CD4-positive, alpha-beta T cell treated with Interleukin-17A for 1 hour (primary cell): ENCODE measurements around the gene DEXI.

Source experiments
- DNase-seq: peaks from one replicate; pipeline ENCODE4 v3.0.0-alpha.2; 2020

DEXI gene

DNA sequence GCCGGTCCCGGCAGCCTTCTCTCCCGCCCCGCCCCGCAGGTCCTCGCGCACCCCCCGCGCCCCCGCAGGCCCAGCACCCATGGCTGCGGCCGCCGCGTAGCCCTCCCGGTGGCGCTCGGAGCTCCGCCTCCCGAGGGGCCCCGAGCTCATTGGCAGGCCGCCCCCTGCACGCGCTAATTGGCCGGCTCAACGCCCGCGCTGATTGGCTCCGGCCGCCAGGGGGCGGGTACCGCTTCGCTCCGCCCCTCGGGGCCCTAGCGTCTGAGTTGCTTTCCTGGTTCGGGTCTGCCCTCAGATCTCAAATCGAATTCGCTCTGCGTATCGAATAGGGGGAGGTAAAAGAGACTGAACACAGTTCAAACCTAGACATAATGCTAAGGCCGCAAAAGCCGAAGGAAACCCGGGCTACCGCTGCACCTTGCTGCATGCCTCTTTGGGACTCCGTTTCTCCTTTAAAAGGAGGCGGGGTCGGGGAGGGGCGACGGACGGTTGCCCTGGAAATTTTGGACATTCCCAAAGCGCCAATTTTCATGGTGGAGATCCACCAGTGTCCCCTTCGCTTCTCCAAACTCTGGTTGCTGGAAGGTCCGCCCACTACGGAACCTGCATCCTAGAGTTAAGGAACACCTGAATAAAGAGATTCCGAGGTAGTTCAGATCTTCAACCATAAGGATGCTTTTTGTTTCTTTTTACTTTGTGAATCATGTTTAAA is at the start of gene DEXI:
Gene DEXI (minus strand): TSS at position 117 of the 712 bp plus-strand sequence. CDS start 463 bp downstream, outside the sequence.
- DNase-seq, result peak; percentile 95

DNA sequence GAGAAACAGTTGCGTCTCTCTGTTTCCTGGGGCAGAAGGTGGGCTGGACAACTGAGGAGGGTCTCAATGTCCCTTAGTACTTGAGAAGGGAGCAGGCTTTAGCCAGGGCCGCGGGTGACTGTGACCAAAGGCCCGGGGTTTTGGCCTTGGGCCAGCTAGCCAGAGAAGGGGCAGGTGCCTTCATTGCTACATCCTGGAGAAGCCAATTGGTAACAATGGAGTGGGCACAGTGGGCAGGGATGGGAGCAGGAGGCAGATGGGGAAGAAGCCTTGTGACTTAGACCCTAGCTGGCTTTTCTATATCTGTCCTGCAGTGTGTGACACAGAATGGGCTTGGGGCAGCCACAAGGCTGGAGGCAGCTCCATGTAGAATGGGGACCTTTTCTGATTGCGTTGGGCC is 48.1 kb upstream of the DEXI start:
- DNase-seq, result no peak

- no peak for DNase-seq
These were observed 47.3 kb upstream of the DEXI start for GRCh38 chr16:10989559-10989958.

DNA sequence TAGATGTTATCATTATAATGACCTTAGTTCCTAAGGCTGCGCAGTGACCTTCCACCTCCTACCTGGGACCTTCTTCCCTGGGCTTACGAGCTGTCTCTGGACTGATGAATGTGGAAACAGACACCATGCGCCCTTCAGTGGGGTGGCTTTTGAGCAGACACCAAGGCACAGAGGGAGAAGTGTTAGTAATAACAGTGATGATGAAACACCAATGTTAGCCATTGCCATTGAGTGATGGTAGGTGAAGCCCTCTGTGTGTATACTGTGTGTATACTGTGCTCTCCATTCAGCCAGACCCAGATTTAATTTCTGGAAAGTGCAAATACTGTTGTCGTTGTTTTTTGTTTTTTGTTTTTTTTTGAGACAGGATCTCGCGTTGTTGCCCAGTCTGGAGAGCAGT is 46.6 kb upstream of the DEXI start:
- DNase-seq, result no peak

DNA sequence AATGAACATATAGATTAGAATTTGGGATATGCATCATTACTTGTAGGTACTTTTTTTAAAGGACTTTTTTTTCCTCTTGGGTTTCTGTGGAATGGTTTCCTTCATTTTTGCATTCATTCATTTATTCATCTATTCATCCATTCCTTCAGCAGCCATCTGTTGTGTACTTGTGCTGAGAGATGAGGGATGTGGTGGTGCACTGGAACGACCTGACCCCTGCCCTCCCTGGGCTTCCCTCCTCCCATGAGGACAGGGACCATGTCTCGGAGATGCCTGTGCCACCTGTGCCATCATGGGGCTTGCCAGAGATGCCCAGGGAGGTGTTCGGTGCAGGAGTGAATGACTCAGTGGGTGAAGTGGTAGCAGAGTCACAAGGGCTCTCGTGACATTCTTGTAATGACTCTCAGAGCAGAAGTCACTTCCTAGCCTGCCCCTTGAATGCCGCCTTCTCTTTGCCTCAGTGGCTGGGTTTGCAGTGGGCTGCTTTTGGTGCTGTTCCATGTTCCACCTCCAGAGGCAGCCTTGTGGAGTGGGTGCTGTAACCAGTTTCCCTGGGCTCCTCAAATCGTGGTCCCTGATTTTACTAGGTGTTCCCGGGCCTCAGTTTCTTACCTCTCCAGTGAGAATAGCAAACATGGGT is 46.0 kb upstream of the DEXI start:
- peak; percentile 29 for DNase-seq

DNA sequence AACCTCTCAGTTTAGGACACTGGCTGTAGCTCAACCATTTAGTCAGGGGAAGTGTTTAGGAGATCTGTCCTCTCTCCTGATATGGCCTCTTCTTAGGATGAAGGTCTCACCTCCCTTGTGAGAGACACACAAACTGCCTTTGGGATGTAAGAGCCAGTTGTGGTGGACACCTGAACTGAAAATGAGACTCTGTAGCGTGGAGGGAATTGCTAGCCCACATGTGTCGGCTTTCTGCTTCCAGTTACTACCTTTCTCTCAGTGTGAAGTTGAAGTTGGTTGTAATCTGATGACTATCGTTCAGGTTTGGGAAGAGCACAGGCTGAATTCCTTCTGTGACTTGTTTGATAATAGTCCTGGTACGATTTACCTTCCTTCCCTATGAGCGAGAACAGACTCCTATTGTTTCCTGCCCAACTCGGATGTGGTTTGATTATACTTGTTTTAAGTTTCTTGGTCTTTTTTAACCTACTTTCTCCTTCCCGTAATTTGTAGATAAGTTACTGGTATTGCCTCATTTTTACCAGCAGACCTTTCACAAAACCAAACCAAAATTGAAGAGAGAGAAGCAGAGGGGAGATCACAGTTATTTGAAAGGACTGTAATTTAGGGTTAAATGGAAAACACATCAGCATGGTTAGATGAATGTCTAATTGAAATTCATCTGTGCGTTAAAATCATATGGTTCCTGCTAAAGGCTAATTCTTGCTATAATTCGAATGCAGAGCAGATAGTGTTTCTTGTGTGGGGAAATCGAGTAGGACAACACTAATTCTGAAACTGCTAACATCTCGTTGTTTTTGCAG is 45.3 kb upstream of the DEXI start:
- peak; percentile 19 for DNase-seq

DNA sequence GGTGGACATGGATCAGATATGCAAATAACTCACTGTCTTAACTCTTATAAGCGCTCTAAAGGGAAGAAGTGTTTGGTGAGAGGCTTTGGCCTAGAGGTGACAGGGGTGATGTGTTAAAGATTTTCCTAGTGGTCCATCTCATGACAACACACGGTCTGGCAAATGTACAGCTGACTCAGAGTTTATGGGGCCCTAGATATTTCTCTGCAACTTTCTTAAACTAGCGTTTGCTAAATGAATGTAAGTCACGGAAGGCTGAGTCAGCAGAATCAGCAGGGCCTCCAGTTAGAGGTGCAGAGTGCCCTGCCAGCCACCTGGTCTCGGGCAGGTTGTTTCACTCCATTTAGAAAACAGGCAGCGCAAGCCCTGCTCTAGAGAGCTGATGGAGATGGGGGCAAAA is 42.2 kb upstream of the DEXI start:
- DNase-seq, result no peak

DNA sequence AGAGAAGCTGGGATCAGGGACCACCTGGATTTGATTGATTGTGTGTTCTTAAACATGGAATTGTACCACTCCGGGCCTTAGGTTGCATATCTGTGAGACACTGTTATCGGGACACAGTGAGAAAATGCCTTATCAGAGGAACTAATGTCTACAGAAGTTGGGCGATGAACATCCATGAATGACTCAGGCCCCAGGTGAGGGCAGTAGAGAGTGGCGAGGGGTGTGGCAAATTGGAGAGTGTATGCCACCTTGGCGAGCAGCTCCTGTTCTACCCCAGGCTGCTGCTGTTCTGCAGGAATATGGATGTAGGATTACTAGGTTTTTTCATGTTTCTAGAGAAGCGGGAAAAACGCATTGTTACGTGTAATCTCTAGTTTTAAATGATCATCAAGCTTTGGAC is 40.9 kb upstream of the DEXI start:
- DNase-seq, result peak; percentile 15

DNA sequence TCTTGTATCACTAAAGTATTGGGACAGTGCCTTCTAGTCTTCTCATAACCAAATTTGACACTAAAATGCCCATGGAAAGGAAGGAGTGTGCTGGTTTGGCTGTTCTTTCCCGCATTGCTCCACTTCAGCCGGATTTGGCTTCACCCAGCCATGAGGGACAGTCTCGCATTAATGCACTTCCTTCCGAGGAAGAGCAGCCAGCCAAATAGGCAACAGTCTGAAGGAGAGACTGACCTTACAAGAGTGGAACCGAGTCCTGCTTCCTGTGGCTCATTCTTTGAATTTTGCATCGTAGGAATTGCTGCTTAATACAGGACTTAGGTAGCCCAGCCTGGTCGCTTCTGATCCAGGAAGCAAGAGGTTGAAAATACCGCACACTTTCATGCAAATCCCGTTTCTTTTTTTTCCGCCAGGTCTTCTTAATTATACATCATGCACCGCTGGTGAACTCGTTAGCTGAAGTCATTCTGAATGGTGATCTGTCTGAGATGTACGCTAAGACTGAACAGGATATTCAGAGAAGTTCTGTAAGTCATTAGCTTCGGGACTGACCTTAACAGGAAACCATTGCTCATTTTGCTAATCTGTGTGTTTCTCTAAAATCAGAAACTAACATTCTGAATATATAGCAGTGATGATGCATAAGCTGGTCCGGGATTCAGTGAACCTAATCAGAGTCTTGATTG is 40.3 kb upstream of the DEXI start:
- DNase-seq, result no peak

GRCh38 chr16:10981697-10982216 is 39.5 kb upstream of the DEXI start:
- peak; percentile 34 for DNase-seq

DNA sequence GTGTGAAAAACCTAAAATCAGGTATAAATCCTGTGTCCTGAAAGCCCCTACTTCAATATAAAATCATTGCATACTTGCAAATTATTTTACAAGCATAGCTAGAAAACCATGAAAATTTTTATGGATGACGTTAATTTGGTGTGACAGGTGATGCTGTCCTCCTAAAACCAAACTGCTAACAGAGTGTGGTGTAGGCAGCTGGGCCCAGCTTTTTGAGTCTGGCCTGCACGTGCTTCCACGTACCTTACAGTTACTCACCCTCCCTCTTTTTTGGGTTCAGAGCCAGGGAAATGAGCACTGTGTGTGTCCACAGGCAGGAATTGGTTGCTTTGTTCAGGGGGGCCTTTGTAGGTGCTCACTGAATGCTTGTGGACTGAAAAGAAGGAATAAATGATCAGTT is 38.5 kb upstream of the DEXI start:
- DNase-seq, result no peak

DNA sequence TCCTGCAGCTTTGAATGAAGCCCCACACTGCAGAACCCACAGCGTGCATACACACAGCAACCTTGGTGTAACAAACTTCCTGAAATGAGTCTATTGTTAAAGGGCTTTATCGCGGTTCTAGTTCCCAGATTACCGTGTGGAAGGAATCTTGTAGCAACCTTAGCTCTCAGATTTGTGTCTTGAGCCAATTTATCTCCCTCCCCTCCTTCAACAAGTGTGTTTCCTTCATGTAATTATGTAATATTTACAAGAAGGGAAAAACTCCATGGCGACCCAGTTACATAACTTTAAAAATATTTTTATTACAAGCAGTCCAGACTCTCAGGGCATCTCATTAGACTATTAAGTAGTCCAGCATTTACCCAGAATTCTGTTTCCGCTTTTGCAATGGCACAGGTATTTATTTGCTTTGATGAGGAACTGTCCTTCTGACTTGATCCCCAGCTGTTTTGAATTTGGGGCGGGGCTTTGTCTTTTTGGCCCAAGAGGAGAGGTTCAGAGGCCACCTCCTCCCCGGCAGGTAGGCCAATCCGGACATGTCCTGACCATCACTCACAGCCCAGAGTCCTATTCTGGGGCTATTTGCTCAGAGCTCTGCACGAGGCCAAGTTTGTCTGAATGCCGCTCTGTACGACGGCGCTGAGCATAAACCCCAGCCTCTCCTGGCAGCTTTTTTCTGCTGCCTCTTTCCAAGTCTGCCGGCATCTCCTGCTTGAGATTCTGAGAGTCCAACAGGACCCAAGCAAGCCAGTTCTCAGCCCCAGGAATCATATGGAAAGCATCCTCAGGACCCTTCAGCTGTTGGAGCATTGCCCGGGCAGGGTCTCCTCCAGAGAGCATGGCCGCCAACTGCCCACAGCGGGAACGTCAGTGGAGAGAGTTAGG is 37.7 kb upstream of the DEXI start:
- no peak for DNase-seq

DNA sequence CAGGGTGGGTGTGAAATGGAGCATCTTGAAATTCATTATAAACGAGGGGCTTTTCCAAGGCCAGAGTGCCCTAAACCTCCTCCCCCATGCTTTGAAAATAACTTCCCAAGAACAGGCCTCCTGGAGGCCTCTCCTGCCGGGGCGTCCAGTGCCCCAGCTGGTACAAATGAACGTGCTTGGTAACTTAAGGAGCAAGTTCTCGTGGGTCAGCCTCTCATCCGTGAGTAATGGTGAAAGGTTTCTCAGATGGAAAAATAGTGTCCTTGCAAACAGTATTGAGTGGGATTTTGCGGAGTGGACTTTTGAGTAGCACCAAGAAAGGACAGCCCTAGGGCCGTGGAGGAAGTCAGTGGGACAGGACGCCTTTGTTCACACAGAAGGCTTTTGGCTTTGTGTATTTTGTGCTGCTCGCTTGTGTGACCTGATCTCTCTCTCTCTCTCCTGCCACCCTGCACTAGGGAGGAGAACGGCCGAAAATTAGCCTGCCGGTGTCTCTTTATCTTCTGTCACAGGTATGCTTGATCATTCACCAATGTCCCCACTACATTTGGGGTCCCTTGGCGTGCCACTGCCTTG is 36.7 kb upstream of the DEXI start:
- no peak for DNase-seq

GRCh38 chr16:10978124-10978523 is 35.9 kb upstream of the DEXI start:
- DNase-seq, result no peak

DNA sequence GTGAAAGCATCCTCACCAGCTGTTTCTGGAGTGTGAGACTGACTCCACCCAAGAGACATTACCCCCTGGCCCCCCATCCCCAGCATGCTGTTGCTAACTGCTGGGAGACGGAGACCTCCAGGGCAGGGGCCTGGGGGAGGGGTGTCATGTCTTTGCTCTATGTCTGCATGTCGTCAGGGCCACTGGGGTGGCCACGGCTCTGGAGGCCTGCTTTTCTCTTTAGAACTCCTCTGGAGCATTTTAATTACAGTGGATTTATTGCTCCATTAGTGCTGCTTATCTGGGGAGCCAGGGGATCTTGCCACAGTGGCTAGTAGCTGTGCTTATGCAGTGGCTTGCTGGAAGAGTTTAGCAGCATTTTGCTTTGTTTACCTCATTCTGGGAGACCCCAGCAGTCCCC is 34.4 kb upstream of the DEXI start:
- no peak for DNase-seq

DNA sequence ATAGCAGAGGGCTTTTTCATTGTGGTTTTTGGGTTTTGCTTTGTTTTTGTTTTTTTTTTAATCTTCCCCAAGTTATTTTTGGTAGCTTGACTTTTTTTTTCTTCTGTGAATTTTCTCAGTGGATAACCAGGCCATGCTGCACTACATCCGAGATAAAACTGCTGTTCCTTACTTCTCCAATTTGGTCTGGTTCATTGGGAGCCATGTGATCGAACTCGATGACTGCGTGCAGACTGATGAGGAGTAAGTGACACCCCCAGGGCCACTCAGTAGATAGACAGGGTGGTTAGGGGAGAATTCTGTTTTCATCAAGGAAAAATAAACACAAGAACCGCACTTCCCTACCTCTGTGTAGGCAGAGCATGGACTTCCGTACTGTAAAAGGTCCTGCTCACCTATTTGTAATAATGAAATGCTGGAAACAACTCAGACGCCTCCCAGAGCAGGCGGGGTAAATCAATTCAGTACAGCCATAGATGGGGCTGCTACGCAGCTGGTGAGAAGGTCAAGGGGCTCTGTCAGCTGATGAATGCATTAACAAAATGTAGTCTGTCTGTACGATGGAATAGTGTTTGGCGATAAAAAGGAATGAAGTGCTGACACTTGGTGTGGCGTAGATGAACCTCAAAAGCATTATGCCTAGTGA is 30.7 kb upstream of the DEXI start:
- no peak for DNase-seq

GRCh38 chr16:10972108-10972818 is 30.0 kb upstream of the DEXI start:
- DNase-seq, result no peak

DNA sequence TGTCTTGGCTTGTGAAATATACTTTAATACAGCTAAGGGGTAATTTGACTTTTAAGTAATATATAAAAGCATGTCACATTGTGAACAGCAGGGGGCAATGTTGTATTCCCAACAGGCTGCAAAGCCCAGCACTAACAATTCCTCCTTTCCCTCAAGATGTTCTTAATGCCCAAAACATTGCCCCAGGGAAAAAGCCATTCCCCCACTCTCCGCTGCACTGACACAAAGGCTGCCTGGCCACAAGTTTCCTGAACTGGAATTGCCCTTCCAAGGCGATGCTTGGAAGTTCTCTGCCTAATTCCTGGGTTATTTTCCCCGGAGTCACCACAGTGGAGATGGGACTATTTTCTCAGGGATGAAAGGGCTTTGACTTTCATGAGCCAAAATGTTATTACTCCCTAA is 29.3 kb upstream of the DEXI start:
- DNase-seq, result peak; percentile 70

- no peak for DNase-seq
These were observed 27.8 kb upstream of the DEXI start for GRCh38 chr16:10970065-10970464.

- no peak for DNase-seq
These were observed 27.3 kb upstream of the DEXI start for GRCh38 chr16:10969615-10970014.
